PC-9 (cell line): Measurements from ENCODE around the gene PPARA. TPM values are rescaled to one million over a fixed set of nuclear protein-coding genes. Genes with fewer than 3 reads are reported as not detected.
A peak's percentile ranks its signal among the peaks of the same experiment; 100 is the strongest.

Experiments
- BruUV-seq: library from RNA; stranded (reverse); fragments of 400-500 nt; replicated peaks from 2 replicates; lab custom pipeline; 2021; lab: Mats Ljungman, UMichigan
- CTCF ChIA-PET: fragments of 300-600 bp; sonication (Branson Sonifier 250); formaldehyde crosslinking; loops from one replicate; lab custom pipeline; 2022; ENCODE audit warnings: antibody characterized with exemption; lab: Charles Lee
- POLR2A ChIA-PET: fragments of 300-600 bp; sonication (Branson Sonifier 250); formaldehyde crosslinking; loops from one replicate; lab custom pipeline; 2022; ENCODE audit warnings: antibody characterized with exemption; ENCODE audit not compliant: unreplicated experiment; lab: Charles Lee
- DNase-seq, 2 experiments: peaks; one replicate each; pipeline versions ENCODE4 v3.0.0 to v3.0.0-alpha.2; 2015 to 2022; ENCODE audit warnings: mixed read lengths in 1 of 2
- H2AFZ ChIP-seq: fragments of 200-600 bp; sonication (generic); 2 replicates; pipeline ENCODE4 v1.8.1; 2017; ENCODE audit warnings: antibody characterized with exemption
- H3F3A ChIP-seq: fragments of 200-600 bp; sonication (generic); 2 replicates; pipeline ENCODE4 v1.8.1; 2017; ENCODE audit warnings: antibody characterized with exemption, mild to moderate bottlenecking, low read depth; ENCODE audit not compliant: insufficient read depth
- H3K27ac ChIP-seq: fragments of 200-600 bp; sonication (generic); 2 replicates; pipeline ENCODE4 v1.6.1; 2016; ENCODE audit warnings: mixed run types
- H3K27me3 ChIP-seq: fragments of 200-600 bp; sonication (generic); 2 replicates; pipeline ENCODE4 v1.6.1; 2016; ENCODE audit warnings: low read depth, mixed run types; ENCODE audit not compliant: insufficient read depth
- H3K36me3 ChIP-seq: fragments of 200-600 bp; sonication (generic); 2 replicates; pipeline ENCODE4 v1.6.1; 2016; ENCODE audit warnings: low read depth, mixed run types
- H3K4me1 ChIP-seq: fragments of 200-600 bp; sonication (generic); replicated peaks from 2 replicates; pipeline ENCODE4 v1.6.1; 2016; ENCODE audit warnings: mixed run types; ENCODE audit not compliant: insufficient read depth
- H3K4me2 ChIP-seq: fragments of 200-600 bp; sonication (generic); 2 replicates; pipeline ENCODE4 v1.6.1; 2017; ENCODE audit warnings: mixed run types
- H3K4me3 ChIP-seq: fragments of 200-600 bp; sonication (generic); 2 replicates; pipeline ENCODE4 v1.6.1; 2016; ENCODE audit warnings: mixed run types
- H3K79me2 ChIP-seq: fragments of 200-600 bp; sonication (generic); 2 replicates; pipeline ENCODE4 v1.6.1; 2017; ENCODE audit warnings: low read depth, mixed run types
- H3K9me2 ChIP-seq: fragments of 200-600 bp; sonication (generic); 2 replicates; pipeline ENCODE4 v1.8.1; 2017; ENCODE audit warnings: mild to moderate bottlenecking; ENCODE audit not compliant: insufficient read depth
- H3K9me3 ChIP-seq: fragments of 200-600 bp; sonication (generic); 2 replicates; pipeline ENCODE4 v1.8.1; 2016; ENCODE audit warnings: low read depth; ENCODE audit not compliant: insufficient read depth
- H4K20me1 ChIP-seq: fragments of 200-600 bp; sonication (generic); 2 replicates; pipeline ENCODE4 v1.8.1; 2017; ENCODE audit not compliant: insufficient read depth
- CTCF ChIP-seq: fragments of 200-600 bp; sonication (generic); conservative IDR thresholded peaks from 2 replicates; pipeline ENCODE4 v1.6.1; 2017; ENCODE audit warnings: mixed run types, antibody characterized with exemption, mild to moderate bottlenecking, moderate library complexity
- EZH2 ChIP-seq: fragments of 200-600 bp; sonication (generic); IDR thresholded peaks from 2 replicates; pipeline ENCODE4 v1.8.0; 2017; ENCODE audit warnings: antibody characterized with exemption, low read depth
- intact Hi-C: fragments of 100-400 bp; cut with micrococcal nuclease; formaldehyde crosslinking; loops from one replicate; pipeline ENCODE4 v1.10.0; 2022; ENCODE audit not compliant: unreplicated experiment
- total RNA-seq: library from RNA; stranded (reverse); gene quantifications from 2 replicates; pipeline ENCODE4 v1.2.3, GENCODE V29; 2021

Gene PPARA
- total RNA-seq, 1 experiment from 2014 or later = 43.9 TPM

- ChIA-PET POLR2A (interaction anchor here (0.5 to 0.7 kb wide), 3 partner anchors 8 to 101 kb away, joined by 3 to 5 read pairs (median 3); partner anchors contain the start of gene TTC38), CTCF (no interaction called here)
- peak within 1 kb of the TSS; percentile 87 for H3K4me3 ChIP-seq
- peak within 1 kb of the TSS; percentile 87 for H3K4me2 ChIP-seq
- peak; percentile 77 to 92 for DNase-seq
- no peaks in the 10 kb centered on the region for H4K20me1 ChIP-seq
- H2AFZ ChIP-seq = peak within 1 kb of the TSS; percentile 93
- H3K9me2 ChIP-seq = no peaks in the 10 kb centered on the region
- peaks cover 22% of the 10 kb centered on the region for H3K79me2 ChIP-seq
- H3K27ac ChIP-seq = peak within 1 kb of the TSS; percentile 37
- peaks cover 3% of the 10 kb centered on the region; the same call in 1 of the 2 replicates for H3F3A ChIP-seq
- peaks cover 24% of the 10 kb centered on the region for H3K4me1 ChIP-seq
- H3K36me3 ChIP-seq = no peaks in the 10 kb centered on the region
- no peaks in the 10 kb centered on the region for H3K27me3 ChIP-seq
- TF ChIP-seq EZH2 = no peak
- TF ChIP-seq CTCF = no peak
- intact Hi-C loops = no loop called here
- H3K9me3 ChIP-seq = no peaks in the 10 kb centered on the region
- BruUV-seq = no TSS peak
Observed at GRCh38 chr22:46250035-46250782, 99.9 kb downstream of the PPARA start, which contains the start of gene CDPF1. Gene CDPF1, minus strand, starts transcription at chr22:46250293. Its CDS starts 2,009 bp downstream, at chr22:46248284.

GRCh38 chr22:46250783-46251125, 100.4 kb downstream of the PPARA start:
- Histone ChIP-seq H3K36me3 (no peaks in the 10 kb centered on the region), H4K20me1 (no peaks in the 10 kb centered on the region), H3K79me2 (peaks cover 22% of the 10 kb centered on the region), H3K4me2 (peak overlapping the region; percentile 87), H3K4me1 (peaks cover 24% of the 10 kb centered on the region), H2AFZ (peak overlapping the region; percentile 93), H3K27ac (peak overlapping the region; percentile 32), H3F3A (peaks cover 3% of the 10 kb centered on the region), H3K27me3 (no peaks in the 10 kb centered on the region), H3K9me2 (no peaks in the 10 kb centered on the region), H3K4me3 (peak overlapping the region; percentile 87), H3K9me3 (no peaks in the 10 kb centered on the region)
- ChIA-PET CTCF (no interaction called here), POLR2A (interaction anchor here (0.5 to 0.7 kb wide), 2 partner anchors 7 to 17 kb away, joined by 3 to 5 read pairs; partner anchors contain the start of gene TTC38)
- intact Hi-C loops = no loop called here
- no peak for DNase-seq
- no TSS peak for BruUV-seq
- TF ChIP-seq EZH2 = no peak
- no peak for TF ChIP-seq CTCF

- Histone ChIP-seq H3K9me3 (no peaks in the 10 kb centered on the region), H3K79me2 (peaks cover 22% of the 10 kb centered on the region), H3K4me2 (peak overlapping the region; percentile 87), H3K27ac (no peak overlapping the region), H2AFZ (peak overlapping the region; percentile 93), H4K20me1 (no peaks in the 10 kb centered on the region), H3K4me3 (peak overlapping the region; percentile 87), H3K9me2 (no peaks in the 10 kb centered on the region), H3F3A (peaks cover 3% of the 10 kb centered on the region), H3K27me3 (no peaks in the 10 kb centered on the region), H3K4me1 (peaks cover 24% of the 10 kb centered on the region), H3K36me3 (no peaks in the 10 kb centered on the region)
- no peak for TF ChIP-seq CTCF
- TF ChIP-seq EZH2 = no peak
- TSS peak; percentile 66 for BruUV-seq
- POLR2A ChIA-PET = no interaction called here
- CTCF ChIA-PET = no interaction called here
- intact Hi-C loops = no loop called here
- no peak for DNase-seq
Observed at GRCh38 chr22:46251266-46251665, 100.9 kb downstream of the PPARA start.
